ENCODE measurements around the gene KIF6.

DNA sequence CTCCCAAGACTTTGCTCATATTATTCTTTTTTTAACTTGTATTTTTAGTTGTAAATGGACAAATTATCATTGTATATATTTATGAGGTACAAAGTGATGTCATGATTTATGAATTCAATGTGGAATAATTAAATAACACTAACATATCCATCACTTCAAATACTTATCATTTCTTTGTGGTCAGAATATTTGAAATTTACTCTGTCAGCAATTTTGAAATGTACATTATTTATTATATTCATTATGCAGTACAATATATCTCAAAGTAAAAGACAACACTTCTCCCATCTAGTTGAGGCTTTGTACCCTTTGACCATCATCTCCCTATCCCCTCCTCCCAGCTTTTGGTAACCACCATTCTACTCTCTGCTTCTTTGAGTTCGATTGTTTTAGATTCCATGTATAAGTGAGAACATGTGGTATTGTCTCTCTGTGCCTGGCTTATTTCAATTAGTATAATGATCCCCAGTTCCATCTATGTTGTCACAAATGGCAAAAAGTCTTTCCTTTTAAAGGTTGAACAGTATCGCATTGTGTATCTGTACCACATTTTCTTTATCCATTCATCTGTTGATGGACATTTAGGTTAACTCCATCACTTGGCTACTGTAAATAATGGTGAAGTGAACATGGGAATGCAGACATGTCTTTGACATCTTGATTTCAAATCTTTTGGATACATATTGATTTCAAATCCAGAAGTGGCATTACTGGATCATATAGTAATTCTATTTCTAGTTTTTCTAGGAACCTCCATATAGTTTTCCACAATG lies 197.2 kb downstream of the KIF6 start:
- TF ChIP-seq, protein P1, sequence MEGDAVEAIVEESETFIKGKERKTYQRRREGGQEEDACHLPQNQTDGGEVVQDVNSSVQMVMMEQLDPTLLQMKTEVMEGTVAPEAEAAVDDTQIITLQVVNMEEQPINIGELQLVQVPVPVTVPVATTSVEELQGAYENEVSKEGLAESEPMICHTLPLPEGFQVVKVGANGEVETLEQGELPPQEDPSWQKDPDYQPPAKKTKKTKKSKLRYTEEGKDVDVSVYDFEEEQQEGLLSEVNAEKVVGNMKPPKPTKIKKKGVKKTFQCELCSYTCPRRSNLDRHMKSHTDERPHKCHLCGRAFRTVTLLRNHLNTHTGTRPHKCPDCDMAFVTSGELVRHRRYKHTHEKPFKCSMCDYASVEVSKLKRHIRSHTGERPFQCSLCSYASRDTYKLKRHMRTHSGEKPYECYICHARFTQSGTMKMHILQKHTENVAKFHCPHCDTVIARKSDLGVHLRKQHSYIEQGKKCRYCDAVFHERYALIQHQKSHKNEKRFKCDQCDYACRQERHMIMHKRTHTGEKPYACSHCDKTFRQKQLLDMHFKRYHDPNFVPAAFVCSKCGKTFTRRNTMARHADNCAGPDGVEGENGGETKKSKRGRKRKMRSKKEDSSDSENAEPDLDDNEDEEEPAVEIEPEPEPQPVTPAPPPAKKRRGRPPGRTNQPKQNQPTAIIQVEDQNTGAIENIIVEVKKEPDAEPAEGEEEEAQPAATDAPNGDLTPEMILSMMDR (conservative IDR thresholded peaks at IDR 0.05; ENCODE audit: low read depth, low read length), result no peak
- no peak for TF ChIP-seq EZH2 (IDR thresholded peaks at IDR 0.05; ENCODE audit: borderline replicate concordance, low read depth, low read length, poor library complexity, severe bottlenecking)
